GM18502 (cell line): Measurements from ENCODE around the gene PIGQ.

Source experiments
- ATAC-seq: cut with Tn5 transposase; IDR thresholded peaks from one replicate; pipeline ENCODE4 v1.9.1; 2021; ENCODE audit warnings: mild to moderate bottlenecking; ENCODE audit not compliant: unreplicated experiment, poor library complexity

PIGQ gene

GRCh38 chr16:533391-534123, 36.2 kb upstream of the PIGQ start:
- ATAC-seq: no peak

DNA sequence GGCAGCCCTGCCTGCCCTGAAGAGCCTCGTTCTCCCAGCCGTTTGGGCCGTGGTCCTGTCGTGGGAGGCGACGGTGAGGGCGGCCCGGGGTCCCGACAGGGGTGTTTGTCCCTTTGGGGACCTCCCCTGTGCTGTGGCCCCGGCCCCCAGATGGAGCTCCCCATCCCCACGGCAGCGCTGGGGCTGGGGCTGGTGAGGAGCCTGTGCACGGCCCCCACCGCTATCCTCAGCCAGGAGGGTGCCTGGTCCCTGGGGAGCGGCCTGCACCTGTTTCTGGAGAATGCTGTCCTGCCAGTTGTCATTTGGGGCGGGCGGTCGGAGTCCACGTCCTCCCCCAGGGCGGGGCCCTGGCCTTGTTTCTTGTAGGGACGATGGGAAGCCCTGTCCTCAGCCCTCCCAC, 35.6 kb upstream of the PIGQ start:
- ATAC-seq: no peak

DNA sequence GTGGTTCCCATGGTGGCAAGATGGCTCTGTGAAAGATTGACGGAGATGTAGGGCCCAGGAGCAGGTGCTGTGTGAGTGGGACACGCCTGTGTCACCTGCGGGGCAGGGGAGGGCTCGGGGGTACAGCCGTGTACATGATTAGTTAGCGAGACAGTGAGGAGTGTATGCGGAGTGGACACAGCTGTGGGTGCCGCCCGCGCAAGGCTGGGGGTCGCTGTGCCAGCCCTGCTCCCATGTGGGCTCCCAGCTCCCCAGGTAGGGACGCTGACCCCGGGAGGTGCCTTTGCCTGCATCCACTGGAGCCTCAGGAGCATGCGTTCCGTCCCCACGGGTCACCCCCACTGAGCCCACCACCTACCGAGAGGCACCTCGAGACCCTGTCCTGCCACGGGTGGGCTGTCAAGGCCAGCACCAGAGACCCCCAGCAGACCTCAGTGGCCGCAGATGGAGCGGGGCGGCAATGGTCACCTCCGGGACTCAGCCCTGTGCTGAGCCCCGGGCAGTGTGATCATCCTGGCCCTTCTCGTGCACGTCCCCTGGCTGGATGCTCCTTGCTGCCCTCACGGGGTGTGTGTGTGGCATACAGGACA, 34.8 kb upstream of the PIGQ start:
- ATAC-seq: no peak

- no peak for ATAC-seq
These were observed 34.0 kb upstream of the PIGQ start for GRCh38 chr16:535446-536405.

GRCh38 chr16:536746-537145, 33.0 kb upstream of the PIGQ start:
- no peak for ATAC-seq

- no peak for ATAC-seq
These were observed 32.1 kb upstream of the PIGQ start for GRCh38 chr16:537415-538335.

DNA sequence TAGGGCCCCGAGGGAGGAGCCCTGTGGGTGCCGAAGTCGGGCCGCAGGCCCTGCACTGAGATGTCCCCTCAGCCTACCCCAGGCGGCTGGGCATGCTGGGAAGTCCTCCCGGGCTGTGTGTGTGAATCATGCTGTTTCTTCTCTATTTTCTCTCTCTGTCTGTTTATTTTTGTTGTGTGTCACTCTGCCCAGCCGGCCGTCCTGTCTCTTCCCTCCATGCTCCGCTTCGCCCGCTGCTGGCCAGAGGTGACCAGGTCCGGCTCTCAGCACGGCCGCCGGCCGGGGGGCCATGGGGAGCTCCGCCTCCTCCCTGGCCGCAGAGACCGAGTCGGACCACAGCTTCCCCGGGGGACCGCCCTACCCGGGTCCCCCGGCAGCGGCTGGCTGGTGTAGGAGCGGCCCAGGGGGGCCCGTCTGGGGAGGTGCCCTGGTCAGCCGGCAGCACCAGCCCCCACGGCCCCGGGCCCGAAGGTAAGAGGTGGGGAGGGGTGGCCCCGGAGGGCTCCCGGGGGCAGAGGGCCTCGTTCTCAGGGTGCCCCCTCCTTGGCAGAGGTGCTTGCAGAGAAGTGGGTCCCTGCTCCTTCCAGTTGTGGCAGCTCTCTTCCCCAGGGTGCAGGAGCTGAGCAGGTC, 29.8 kb upstream of the PIGQ start:
- no peak for ATAC-seq

DNA sequence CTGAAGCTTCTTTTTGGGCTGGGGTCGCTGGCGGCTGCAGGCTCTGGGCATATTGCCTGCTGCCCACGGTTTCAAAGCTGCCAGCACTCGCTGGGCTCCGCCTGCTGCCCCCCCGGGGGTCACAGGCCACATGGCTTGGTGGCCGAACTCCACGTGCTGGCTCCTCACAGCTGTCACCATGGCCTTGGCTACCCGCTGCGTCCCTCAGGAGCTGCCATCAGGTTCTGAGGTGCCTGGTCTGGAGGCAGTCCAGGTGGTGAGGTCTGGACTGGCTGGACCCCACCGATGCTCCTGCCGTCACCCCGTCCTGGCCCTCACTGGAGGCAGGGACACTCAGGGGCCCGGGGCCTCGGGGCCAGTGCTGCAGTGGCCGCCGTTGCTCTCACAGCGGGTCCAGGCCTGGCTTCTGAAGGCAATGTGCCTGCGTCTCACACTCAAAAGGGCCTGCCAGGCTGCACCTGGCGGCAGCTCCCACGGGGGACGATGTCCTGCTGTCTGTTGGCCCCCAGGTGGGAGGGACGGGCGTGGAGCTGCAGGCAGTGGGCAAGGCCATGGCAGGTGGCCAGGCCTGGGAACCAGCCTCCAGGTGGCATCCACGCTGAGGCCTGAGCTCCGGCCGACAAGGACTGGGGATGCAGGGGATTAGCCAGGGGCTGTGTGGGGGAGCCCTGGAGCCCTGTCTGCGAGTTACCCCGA, 29.0 kb upstream of the PIGQ start:
- no peak for ATAC-seq

DNA sequence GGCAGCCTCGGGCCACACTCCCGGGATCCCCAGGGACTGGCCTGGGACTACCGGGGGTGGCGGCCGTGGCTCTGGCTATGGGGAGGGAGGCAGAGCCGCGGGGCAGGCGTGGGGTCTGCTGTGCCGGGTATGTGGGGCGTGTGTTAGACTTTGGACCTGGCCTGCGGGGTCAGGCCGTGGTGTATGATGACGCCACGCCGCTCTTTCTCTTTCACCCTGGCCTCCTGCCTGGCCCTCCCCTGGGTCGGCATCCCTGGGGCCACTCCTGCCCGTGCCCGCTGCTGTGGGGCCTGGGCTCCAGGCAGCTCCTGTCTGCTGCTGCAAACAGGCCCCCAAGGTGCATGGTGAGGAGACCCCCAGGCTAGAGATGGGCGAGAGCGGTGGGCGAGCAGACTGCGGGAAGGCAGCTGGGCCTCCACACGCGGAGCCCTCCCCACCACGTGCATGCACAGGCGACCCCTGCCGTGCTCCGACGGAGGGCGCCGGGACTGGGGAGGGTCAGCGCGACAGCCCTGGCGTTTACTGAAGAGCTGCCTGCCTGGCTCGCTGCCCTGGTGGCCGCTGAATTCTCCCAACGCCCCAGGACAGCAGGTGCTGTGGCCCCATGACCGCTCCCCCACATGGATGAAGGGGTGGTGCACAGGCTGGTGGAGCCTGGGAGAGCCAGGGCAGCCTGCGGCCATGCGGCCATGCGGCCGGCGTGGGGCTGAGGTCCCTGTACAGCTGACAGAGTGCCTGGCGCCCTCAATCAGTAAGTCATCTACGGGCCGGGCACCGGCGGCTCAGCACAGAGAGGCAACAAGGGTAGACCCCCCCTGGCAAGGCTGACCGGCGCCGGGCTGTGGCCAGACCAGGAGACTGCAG, 26.2 kb upstream of the PIGQ start:
- ATAC-seq: no peak

- ATAC-seq: no peak
These were observed 25.3 kb upstream of the PIGQ start for GRCh38 chr16:544517-544916.

DNA sequence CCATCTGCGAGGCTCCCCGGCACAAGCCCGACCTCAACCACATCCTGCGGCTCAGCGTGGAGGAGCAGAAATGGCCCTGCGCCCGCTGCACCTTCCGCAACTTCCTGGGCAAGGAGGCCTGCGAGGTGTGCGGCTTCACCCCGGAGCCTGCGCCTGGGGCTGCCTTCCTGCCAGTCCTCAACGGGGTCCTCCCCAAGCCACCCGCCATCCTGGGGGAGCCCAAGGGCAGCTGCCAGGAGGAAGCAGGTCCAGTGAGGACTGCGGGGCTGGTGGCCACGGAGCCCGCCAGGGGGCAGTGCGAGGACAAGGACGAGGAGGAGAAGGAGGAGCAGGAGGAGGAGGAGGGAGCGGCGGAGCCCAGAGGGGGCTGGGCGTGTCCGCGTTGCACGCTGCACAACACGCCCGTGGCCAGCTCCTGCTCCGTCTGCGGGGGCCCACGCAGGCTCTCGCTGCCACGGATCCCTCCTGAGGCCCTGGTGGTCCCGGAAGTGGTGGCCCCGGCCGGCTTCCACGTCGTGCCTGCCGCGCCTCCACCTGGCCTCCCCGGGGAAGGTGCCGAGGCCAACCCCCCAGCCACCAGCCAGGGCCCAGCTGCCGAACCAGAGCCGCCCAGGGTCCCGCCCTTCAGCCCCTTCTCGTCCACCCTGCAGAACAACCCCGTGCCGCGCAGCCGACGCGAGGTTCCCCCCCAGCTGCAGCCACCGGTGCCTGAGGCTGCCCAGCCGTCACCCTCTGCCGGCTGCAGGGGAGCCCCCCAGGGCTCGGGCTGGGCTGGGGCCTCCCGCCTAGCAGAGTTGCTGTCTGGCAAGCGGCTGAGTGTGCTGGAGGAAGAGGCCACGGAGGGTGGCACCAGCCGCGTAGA, 22.6 kb upstream of the PIGQ start:
- ATAC-seq: no peak

DNA sequence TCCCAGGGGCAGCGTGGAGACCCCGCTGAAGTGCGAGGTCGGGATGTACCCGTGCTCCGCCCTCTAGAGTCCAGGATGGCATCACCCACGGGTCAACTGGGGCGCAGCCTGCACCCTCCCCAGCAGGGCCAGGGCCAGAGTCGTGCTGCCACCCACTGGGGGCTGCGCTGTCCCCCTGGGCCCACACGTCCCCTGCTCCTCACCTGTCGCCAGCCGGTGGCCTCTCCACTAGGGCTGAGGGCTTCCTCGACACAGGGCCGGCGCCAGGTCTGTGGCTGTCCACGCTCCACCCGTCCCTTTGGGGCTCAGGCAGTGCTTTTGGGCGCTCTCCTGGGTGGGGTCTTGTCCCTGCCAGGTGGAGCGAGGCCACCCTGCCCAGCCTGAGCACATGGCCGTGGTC, 21.2 kb upstream of the PIGQ start:
- no peak for ATAC-seq

- no peak for ATAC-seq
These were observed 20.1 kb upstream of the PIGQ start for GRCh38 chr16:549544-550263.

DNA sequence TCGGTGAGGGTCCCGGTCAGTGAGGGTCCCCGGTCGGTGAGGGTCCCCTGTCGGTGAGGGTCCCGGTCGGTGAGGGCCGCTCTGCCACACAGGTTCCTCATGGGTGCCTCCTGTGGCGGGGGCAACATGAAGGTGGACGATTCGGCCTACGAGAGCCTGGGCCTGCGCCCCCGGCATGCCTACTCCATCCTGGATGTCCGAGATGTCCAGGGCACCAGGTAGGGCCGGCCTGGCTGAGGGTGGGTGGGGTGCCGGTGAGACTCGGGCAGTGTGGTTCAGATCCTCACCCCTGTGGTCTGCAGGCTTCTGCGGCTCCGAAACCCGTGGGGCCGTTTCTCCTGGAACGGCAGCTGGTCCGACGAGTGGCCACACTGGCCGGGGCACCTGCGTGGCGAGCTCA, 18.6 kb upstream of the PIGQ start:
- no peak for ATAC-seq

DNA sequence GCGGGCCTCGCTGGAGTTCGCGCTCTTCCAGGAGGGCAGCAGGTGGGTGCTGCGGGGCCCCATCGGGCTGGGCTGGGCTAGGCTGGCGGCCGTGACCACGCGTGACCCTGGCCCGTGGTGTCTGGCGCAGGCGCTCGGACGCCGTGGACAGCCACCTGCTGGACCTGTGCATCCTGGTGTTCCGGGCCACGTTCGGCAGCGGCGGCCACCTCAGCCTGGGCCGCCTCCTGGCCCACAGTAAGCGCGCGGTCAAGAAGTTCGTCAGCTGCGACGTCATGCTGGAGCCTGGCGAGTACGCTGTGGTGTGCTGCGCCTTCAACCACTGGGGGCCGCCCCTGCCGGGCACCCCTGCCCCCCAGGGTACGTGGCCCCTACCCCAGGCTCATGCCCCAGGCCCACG, 17.6 kb upstream of the PIGQ start:
- no peak for ATAC-seq

DNA sequence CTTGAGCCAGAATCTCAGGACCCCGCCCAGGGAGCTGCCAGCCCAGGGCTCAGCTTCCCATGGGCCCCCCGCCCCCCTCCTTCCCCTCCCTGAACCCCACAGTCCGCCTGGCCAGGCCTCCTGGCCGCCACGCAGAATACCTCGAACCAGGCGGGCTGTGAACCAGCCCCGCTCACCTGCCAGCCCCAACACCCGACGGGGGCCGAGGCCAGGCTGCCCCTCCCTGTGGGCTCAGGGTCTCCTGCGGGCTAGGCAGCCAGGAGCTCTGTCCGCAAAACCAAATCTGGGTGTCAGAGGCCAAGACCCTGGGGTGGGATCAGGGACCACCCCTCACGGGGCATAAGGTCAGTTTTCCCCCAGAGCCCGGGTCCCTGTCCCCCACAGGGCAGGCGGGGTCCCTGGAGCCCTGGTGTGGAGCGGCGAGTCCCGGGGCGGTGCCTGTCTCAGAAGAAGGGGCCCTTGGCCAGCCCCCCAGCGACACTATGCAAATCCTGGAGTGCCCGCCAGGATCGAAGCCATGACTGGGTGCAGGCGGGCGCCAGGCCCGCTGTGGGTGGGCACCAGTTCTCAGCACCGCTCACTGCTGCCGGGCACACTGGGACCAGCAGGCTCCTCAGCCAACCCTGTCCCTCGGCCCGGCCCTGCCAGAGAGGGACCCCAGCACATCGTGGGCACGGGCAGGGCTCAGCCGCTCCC, 16.0 kb upstream of the PIGQ start:
- ATAC-seq: no peak
